Smooth muscle cell (in vitro differentiated cells): ENCODE results near the gene STMN3. TPM values are rescaled to one million over a fixed set of nuclear protein-coding genes. Genes with fewer than 3 reads are reported as not detected.

Experiments used
- DNase-seq: peaks from one replicate; lab custom pipeline; 2025; ENCODE audit not compliant: unreplicated experiment; lab: John Stamatoyannopoulos, UW
- H2AFZ ChIP-seq: fragments of 200-600 bp; sonication (generic); 2 replicates; pipeline ENCODE4 v1.6.0; 2016; ENCODE audit warnings: antibody characterized with exemption, low read depth, mild to moderate bottlenecking
- H3F3A ChIP-seq: fragments of 200-600 bp; sonication (generic); 2 replicates; pipeline ENCODE4 v1.6.0; 2017; ENCODE audit warnings: antibody characterized with exemption, low read depth
- H3K27ac ChIP-seq: fragments of 200-600 bp; sonication (generic); 2 replicates; pipeline ENCODE4 v1.5.1; 2016; ENCODE audit warnings: low read depth, mild to moderate bottlenecking
- H3K27me3 ChIP-seq: fragments of 200-600 bp; sonication (generic); 2 replicates; pipeline ENCODE4 v1.6.1; 2016; ENCODE audit warnings: low read depth, mild to moderate bottlenecking
- H3K36me3 ChIP-seq: fragments of 200-600 bp; sonication (generic); 2 replicates; pipeline ENCODE4 v1.5.1; 2016; ENCODE audit warnings: low read depth
- H3K4me1 ChIP-seq: fragments of 200-600 bp; sonication (generic); 2 replicates; pipeline ENCODE4 v1.5.1; 2016; ENCODE audit warnings: low read depth
- H3K4me2 ChIP-seq: fragments of 200-600 bp; sonication (generic); 2 replicates; pipeline ENCODE4 v1.6.0; 2016; ENCODE audit warnings: mild to moderate bottlenecking
- H3K4me3 ChIP-seq: fragments of 200-600 bp; sonication (generic); 2 replicates; pipeline ENCODE4 v1.5.1; 2016; ENCODE audit warnings: mild to moderate bottlenecking
- H3K79me2 ChIP-seq: fragments of 200-600 bp; sonication (generic); 2 replicates; pipeline ENCODE4 v1.6.0; 2016; ENCODE audit warnings: low read depth, mild to moderate bottlenecking
- H3K9ac ChIP-seq: fragments of 200-600 bp; sonication (generic); 2 replicates; pipeline ENCODE4 v1.6.0; 2016; ENCODE audit warnings: low read depth
- H3K9me3 ChIP-seq: fragments of 200-600 bp; sonication (generic); replicated peaks from 2 replicates; pipeline ENCODE4 v1.5.1; 2016; ENCODE audit warnings: low read depth
- H4K20me1 ChIP-seq: fragments of 200-600 bp; sonication (generic); 2 replicates; pipeline ENCODE4 v1.6.0; 2016; ENCODE audit warnings: low read depth
- WGBS: methylation state at CpG from one replicate; pipeline ENCODE4 v1.1.7; 2016; ENCODE audit warnings: low lambda C conversion rate; 5-methylcytosine and 5-hydroxymethylcytosine counted together
- polyA plus RNA-seq: library from polyadenylated mRNA; unstranded; fragments of >200 nt; fragmentation: Nextera tagmentation; extraction: Ambion mirVana; gene quantifications from 2 replicates; pipeline ENCODE4 v1.2.1, GENCODE V29; 2016
- total RNA-seq: library from RNA; depleted of rRNA; stranded (reverse); fragments of >200 nt; gene quantifications from 2 replicates; pipeline ENCODE4 v1.2.3, GENCODE V29; 2014
- TF ChIP-seq, protein P1 (sequence below): fragments of 200-600 bp; sonication (generic); IDR thresholded peaks from 2 replicates; pipeline ENCODE4 v1.5.1; 2017; ENCODE audit warnings: borderline replicate concordance, mild to moderate bottlenecking, antibody characterized with exemption; ENCODE audit not compliant: insufficient read depth, poor library complexity, severe bottlenecking

STMN3 gene
- 4.8 and 6.9 TPM in 2 replicates for total RNA-seq
- 10.8 and 12.1 TPM in 2 replicates for polyA plus RNA-seq

GRCh38 chr20:63653041-63653973 is at the start of gene STMN3:
Gene STMN3, minus strand, starts transcription at chr20:63653424. Its CDS starts 79 bp downstream, at chr20:63653345.
- no peaks in the 10 kb centered on the region for H3K36me3 ChIP-seq
- H3F3A ChIP-seq = no peaks in the 10 kb centered on the region
- no peaks in the 10 kb centered on the region for H3K9me3 ChIP-seq
- no peaks in the 10 kb centered on the region for H3K79me2 ChIP-seq
- no peaks in the 10 kb centered on the region for H3K27me3 ChIP-seq
- H3K9ac ChIP-seq = no peak within 1 kb of the TSS
- peaks cover 4% of the 10 kb centered on the region for H3K4me1 ChIP-seq
- peak within 1 kb of the TSS; percentile 58 for H3K4me3 ChIP-seq
- no peak within 1 kb of the TSS for H3K27ac ChIP-seq
- TF ChIP-seq, protein P1, sequence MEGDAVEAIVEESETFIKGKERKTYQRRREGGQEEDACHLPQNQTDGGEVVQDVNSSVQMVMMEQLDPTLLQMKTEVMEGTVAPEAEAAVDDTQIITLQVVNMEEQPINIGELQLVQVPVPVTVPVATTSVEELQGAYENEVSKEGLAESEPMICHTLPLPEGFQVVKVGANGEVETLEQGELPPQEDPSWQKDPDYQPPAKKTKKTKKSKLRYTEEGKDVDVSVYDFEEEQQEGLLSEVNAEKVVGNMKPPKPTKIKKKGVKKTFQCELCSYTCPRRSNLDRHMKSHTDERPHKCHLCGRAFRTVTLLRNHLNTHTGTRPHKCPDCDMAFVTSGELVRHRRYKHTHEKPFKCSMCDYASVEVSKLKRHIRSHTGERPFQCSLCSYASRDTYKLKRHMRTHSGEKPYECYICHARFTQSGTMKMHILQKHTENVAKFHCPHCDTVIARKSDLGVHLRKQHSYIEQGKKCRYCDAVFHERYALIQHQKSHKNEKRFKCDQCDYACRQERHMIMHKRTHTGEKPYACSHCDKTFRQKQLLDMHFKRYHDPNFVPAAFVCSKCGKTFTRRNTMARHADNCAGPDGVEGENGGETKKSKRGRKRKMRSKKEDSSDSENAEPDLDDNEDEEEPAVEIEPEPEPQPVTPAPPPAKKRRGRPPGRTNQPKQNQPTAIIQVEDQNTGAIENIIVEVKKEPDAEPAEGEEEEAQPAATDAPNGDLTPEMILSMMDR = no peak
- H2AFZ ChIP-seq = peak within 1 kb of the TSS; percentile 6
- DNase-seq = peak; percentile 76
- H4K20me1 ChIP-seq = peaks cover 13% of the 10 kb centered on the region
- peak within 1 kb of the TSS; percentile 94 for H3K4me2 ChIP-seq
- WGBS = under 1% methylated on average over 25 of the region's 73 CpGs

DNA sequence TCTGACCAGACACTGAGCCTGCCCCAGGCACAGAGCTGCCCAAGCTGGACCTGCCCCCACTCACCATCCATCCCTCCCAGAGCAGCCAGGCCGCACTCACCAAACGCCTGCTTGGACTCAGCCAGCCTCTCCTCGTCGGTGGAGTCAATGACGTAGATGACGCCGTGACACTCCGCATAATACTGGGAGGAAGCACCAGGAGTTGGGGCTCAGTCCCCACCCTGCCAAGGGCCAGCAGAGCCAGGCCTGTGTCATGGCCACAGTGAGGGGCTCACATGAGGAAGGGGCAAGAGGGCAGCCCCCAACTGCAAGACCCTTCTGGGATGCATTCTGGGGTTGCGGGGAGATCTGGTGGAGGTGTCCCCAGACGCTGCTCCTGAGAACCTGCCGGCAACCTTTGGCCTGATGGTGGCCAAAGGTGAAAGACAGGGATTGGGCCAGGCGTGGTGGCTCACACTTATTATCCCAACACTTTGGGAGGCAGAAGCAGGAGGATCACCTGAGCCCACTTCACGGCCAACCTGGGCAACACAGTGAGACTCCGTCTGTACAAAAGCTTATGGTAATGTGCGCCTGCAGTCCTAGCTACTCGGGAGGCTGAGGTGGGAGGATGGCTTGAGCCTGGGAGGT is 48.9 kb upstream of the STMN3 start:
- Histone ChIP-seq H3K36me3 (no peaks in the 10 kb centered on the region), H4K20me1 (no peaks in the 10 kb centered on the region), H3K4me1 (peaks cover 26% of the 10 kb centered on the region), H3K9ac (no peak overlapping the region), H3K27ac (no peak overlapping the region), H3K4me3 (no peak overlapping the region), H2AFZ (no peak overlapping the region), H3K79me2 (peaks cover 16% of the 10 kb centered on the region), H3K9me3 (no peaks in the 10 kb centered on the region), H3F3A (no peaks in the 10 kb centered on the region), H3K27me3 (no peaks in the 10 kb centered on the region), H3K4me2 (no peak overlapping the region)
- 91% methylated on average over 16 of the region's 16 CpGs for WGBS
- no peak for DNase-seq
- TF ChIP-seq, protein P1 = no peak

GRCh38 chr20:63701329-63702035 is 48.3 kb upstream of the STMN3 start:
- Histone ChIP-seq H3K4me1 (peaks cover 23% of the 10 kb centered on the region), H3F3A (no peaks in the 10 kb centered on the region), H2AFZ (no peak overlapping the region), H3K27ac (no peak overlapping the region), H3K9me3 (no peaks in the 10 kb centered on the region), H3K9ac (no peak overlapping the region), H3K27me3 (no peaks in the 10 kb centered on the region), H3K4me3 (no peak overlapping the region), H3K79me2 (peaks cover 10% of the 10 kb centered on the region), H4K20me1 (no peaks in the 10 kb centered on the region), H3K36me3 (no peaks in the 10 kb centered on the region), H3K4me2 (no peak overlapping the region)
- WGBS = 95% methylated on average over 13 of the region's 14 CpGs
- DNase-seq = no peak
- TF ChIP-seq, protein P1 = no peak
